ENCODE results near the gene ATP9B. TPM values are rescaled to one million over a fixed set of nuclear protein-coding genes. Genes with fewer than 3 reads are reported as not detected.

Gene ATP9B
- total RNA-seq, 2 donors from 2014 or later = 25.9 to 34.6 TPM

DNA sequence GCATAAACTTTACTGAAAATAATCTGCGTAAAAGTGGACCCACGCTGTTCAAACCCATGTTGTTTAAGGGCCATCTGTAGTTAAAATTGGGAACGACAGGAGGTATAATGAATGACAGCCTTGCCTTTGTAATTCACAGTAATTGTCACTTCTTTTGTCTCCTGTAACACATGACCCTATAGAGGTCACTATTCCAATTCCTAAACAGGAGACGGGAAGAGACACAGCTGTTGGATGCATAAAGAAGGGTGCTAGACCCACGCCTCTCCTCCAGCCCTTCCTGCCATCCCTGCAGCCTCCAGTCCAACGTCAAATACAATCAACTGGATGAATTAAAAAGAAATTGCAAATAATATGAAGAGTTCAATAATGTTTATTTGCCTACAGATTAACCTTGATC is 263.5 kb downstream of the ATP9B start:
- H3K9me3 Mint-ChIP-seq = peaks cover 0 to 4% of the 10 kb centered on the region in 2 donors
- no peak overlapping the region for H3K27ac Mint-ChIP-seq
- peaks cover 0 to 6% of the 10 kb centered on the region in 2 donors for H3K36me3 Mint-ChIP-seq
- no peak for ATAC-seq
- DNase-seq (ENCODE audit: low spot score in 2 of 2) = no peak

GRCh38 chr18:79333046-79333445 is 263.9 kb downstream of the ATP9B start:
- no peak for DNase-seq (ENCODE audit: low spot score in 2 of 2)
- Mint-ChIP-seq H3K36me3 (peaks cover 0 to 8% of the 10 kb centered on the region in 2 donors), H3K27ac (no peak overlapping the region), H3K9me3 (peaks cover 0 to 2% of the 10 kb centered on the region in 2 donors)
- no peak for ATAC-seq

- ATAC-seq = no peak
- Mint-ChIP-seq H3K36me3 (peaks cover 12 to 22% of the 10 kb centered on the region in 2 donors), H3K9me3 (peaks cover 7 to 8% of the 10 kb centered on the region in 2 donors), H3K27ac (no peak overlapping the region)
- no peak for DNase-seq (ENCODE audit: low spot score in 2 of 2)
Measured at GRCh38 chr18:79334496-79335233, 265.5 kb downstream of the ATP9B start.

DNA sequence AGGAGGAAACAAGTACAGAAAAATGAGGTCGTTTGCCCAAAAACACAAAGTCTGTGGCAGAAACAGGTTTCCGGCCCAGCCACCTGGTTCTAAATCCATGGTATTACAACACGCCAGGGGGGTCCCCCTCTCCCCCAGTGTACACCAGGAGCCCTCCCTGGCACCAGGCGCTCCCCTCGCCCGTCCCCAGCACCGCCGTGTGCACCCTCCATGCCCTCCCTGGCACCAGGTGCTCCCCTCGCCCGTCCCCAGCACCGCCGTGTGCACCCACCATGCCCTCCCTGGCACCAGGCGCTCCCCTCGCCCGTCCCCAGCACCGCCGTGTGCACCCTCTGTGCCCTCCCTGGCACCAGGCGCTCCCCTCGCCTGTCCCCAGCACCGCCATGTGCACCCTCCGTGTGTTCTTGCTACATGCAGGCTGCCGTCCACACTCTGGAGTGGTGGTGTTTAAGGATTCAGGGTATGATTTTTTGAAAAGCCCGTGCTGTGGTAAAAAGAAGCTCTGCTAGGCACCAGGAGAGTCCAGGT is 266.7 kb downstream of the ATP9B start:
- DNase-seq (ENCODE audit: low spot score in 2 of 2) = no peak
- ATAC-seq = no peak
- H3K36me3 Mint-ChIP-seq = peaks cover 12 to 18% of the 10 kb centered on the region in 2 donors
- peaks cover 7 to 8% of the 10 kb centered on the region in 2 donors for H3K9me3 Mint-ChIP-seq
- no peak overlapping the region for H3K27ac Mint-ChIP-seq

GRCh38 chr18:79336556-79337142 is 267.5 kb downstream of the ATP9B start:
- no peak for ATAC-seq
- peaks cover 7 to 8% of the 10 kb centered on the region in 2 donors for H3K9me3 Mint-ChIP-seq
- H3K36me3 Mint-ChIP-seq = peaks cover 12 to 18% of the 10 kb centered on the region in 2 donors

DNA sequence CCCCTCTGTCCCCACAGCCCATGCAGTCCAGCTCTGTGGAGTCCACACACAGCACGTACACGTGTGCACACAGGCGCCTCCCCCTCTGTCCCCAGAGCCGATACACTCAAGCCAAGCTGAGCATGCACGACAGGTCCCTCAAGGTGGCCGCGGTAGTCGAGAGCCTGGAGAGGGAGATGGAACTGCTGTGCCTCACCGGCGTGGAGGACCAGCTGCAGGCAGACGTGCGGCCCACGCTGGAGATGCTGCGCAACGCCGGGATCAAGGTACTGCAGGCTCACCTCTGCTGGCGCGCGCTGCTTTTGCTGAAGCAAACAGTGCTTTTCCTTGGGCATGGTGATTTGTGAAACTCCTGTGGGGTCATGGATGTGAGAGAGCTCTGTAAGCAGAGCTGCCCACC is 268.0 kb downstream of the ATP9B start:
- no peak for ATAC-seq
- DNase-seq (ENCODE audit: low spot score in 2 of 2) = no peak
- Mint-ChIP-seq H3K36me3 (peaks cover 12 to 18% of the 10 kb centered on the region in 2 donors), H3K9me3 (peaks cover 7 to 8% of the 10 kb centered on the region in 2 donors), H3K27ac (peak overlapping the region in 1 of 2 donors; percentile 68)

More at GRCh38 chr18:79336556-79337142, 267.5 kb downstream of the ATP9B start:
- no peak overlapping the region for H3K27ac Mint-ChIP-seq
- DNase-seq (ENCODE audit: low spot score in 2 of 2) = no peak

DNA sequence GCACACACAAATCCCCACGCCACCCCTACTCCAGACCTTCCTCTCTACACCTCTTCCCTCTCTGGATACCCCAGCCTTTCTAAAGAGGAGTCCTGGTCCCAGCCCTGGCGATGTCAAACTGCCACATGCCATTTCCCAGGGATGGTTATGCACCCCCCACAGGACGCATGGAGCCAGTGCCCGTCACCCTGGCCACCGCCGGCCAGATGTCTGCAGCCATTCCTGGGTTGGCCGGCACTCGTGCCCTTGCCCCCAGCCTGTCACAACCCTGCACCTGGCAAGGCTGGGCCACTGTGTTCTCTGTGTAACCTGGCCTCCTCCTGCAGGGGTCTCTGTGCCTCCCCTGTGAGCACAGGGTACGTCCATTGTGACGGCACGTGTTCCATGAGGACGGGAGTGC is 268.4 kb downstream of the ATP9B start:
- Mint-ChIP-seq H3K27ac (peak overlapping the region in 1 of 2 donors; percentile 53), H3K9me3 (peaks cover 7 to 8% of the 10 kb centered on the region in 2 donors), H3K36me3 (peaks cover 12 to 18% of the 10 kb centered on the region in 2 donors)
- DNase-seq (ENCODE audit: low spot score in 2 of 2) = no peak
- no peak for ATAC-seq

DNA sequence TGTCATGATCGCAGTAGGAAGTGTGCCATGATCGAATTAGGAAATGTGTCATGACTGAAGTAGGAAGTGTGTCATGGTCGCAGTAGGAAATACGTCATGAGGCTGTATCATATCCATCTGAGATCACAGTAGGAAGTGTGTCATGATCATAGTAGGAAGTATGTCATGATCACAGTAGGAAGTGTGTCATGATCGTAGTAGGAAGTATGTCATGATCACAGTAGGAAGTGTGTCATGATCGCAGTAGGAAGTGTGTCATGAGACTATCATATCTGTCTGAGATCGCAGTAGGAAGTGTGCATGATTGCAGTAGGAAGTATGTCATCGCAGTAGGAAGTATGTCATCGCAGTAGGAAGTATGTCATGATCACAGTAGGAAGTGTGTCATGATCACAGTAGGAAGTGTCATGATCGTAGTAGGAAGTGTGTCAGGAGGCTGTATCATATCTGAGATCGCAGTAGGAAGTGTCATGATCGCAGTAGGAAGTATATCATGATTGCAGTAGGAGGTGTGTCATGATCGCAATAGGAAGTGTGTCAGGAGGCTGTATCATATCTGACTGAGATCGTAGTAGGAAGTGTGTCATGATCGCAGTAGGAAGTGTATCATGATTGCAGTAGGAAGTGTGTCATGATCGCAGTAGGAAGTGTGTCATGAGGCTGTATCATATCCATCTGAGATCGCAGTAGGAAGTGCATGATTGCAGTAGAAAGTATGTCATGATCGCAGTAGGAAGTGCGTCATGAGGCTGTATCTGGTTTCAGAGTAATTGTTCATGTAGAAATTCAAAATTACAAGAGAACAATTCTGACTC is 270.1 kb downstream of the ATP9B start:
- Mint-ChIP-seq H3K36me3 (peaks cover 12 to 18% of the 10 kb centered on the region in 2 donors), H3K27ac (peak overlapping the region in 1 of 2 donors; percentile 1), H3K9me3 (peaks cover 7 to 8% of the 10 kb centered on the region in 2 donors)
- DNase-seq (ENCODE audit: low spot score in 2 of 2) = no peak
- ATAC-seq = no peak

GRCh38 chr18:79343567-79344207 is 274.5 kb downstream of the ATP9B start:
- Mint-ChIP-seq H3K27ac (no peak overlapping the region), H3K9me3 (peaks cover 7 to 8% of the 10 kb centered on the region in 2 donors), H3K36me3 (peaks cover 12 to 23% of the 10 kb centered on the region in 2 donors)
- DNase-seq (ENCODE audit: low spot score in 2 of 2) (no peak), ATAC-seq (no peak)

- peaks cover 2 to 3% of the 10 kb centered on the region in 2 donors for H3K9me3 Mint-ChIP-seq
- no peak overlapping the region for H3K27ac Mint-ChIP-seq
- DNase-seq (ENCODE audit: low spot score in 2 of 2) (no peak), ATAC-seq (no peak)
- H3K36me3 Mint-ChIP-seq = peaks cover 7 to 18% of the 10 kb centered on the region in 2 donors
Measured at GRCh38 chr18:79344208-79344581, 275.0 kb downstream of the ATP9B start.

DNA sequence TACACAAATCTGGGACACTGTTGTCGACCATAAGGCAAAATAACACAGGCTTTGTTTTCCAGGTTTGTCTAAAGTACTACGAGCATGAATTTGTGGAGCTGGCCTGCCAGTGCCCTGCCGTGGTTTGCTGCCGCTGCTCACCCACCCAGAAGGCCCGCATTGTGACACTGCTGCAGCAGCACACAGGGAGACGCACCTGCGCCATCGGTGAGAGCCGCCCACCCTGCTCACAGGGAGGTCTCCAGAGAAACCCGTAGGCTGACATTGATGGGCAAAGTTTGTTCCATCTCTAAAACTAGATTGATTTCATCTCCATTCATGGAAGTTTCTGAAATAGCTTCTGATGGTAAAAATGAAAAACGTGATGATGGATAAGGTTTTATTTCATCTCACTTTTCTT is 276.2 kb downstream of the ATP9B start:
- no peak overlapping the region for H3K27ac Mint-ChIP-seq
- no peaks in the 10 kb centered on the region for H3K9me3 Mint-ChIP-seq
- no peak for DNase-seq (ENCODE audit: low spot score in 2 of 2)
- H3K36me3 Mint-ChIP-seq = peaks cover 5 to 15% of the 10 kb centered on the region in 2 donors
- ATAC-seq = no peak

DNA sequence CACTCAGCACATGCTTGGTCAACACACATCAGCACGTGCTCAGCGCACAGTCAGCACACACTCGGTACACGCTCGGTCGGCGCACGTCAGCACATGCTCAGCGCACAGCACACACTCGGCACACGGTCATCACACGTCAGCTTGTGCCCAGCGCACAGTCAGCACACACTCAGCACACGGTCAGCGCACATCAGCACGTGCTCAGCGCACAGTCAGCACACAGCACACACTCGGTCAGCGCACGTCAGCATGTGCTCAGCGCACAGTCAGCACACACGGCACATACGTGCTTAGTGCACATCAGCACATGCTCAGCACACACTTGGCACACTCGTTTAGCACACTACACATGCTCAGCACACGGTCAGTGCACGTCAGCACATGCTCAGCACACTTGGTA is 276.8 kb downstream of the ATP9B start:
- no peak overlapping the region for H3K27ac Mint-ChIP-seq

DNA sequence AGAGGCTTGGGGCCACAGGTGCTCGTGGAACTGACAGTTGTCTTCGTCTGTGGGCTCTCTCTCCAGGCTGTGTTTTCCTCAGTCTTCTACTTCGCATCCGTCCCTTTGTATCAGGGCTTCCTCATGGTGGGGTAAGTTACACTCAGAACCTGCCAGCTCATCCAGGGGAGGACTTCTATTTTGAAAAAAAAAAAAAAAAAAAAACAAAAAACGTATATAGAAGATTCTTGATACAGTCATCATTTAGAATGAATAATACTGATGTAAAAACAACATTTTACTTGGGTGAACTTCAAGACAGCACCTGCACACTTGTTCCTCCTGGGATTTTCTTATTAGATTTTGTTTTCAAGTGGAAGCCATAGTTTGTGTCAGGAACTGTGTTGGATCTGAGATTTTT is 278.9 kb downstream of the ATP9B start:
- no peak for DNase-seq (ENCODE audit: low spot score in 2 of 2)
- no peaks in the 10 kb centered on the region for H3K9me3 Mint-ChIP-seq
- no peak for ATAC-seq
- peak overlapping the region in 1 of 2 donors; percentile 39 for H3K27ac Mint-ChIP-seq
- peaks cover 5 to 15% of the 10 kb centered on the region in 2 donors for H3K36me3 Mint-ChIP-seq

More for the DNA sequence above, 276.8 kb downstream of the ATP9B start:
- peaks cover 5 to 15% of the 10 kb centered on the region in 2 donors for H3K36me3 Mint-ChIP-seq
- DNase-seq (ENCODE audit: low spot score in 2 of 2) = no peak
- no peak for ATAC-seq
- no peaks in the 10 kb centered on the region for H3K9me3 Mint-ChIP-seq

DNA sequence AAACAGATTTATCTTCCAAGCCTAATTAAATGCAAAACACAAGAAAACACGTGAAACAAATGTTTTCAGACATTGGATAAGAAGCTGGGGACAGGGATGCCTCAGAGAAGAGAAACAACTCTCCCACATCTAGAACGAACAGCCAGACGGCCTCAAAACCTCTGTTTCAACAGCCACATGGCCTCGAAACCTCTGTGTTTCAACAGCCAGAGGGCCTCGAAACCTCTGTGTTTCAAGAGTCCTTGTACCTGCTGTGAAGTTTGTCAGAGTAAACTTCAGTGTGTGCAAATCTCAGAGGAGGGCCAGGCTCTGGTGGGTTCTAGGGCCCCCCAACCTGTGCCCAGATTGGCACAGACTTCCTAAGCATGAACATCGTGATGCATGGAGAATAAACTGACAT is 283.2 kb downstream of the ATP9B start:
- DNase-seq (ENCODE audit: low spot score in 2 of 2) (no peak), ATAC-seq (no peak)
- no peaks in the 10 kb centered on the region for H3K36me3 Mint-ChIP-seq
- no peaks in the 10 kb centered on the region for H3K9me3 Mint-ChIP-seq
- H3K27ac Mint-ChIP-seq = no peak overlapping the region

DNA sequence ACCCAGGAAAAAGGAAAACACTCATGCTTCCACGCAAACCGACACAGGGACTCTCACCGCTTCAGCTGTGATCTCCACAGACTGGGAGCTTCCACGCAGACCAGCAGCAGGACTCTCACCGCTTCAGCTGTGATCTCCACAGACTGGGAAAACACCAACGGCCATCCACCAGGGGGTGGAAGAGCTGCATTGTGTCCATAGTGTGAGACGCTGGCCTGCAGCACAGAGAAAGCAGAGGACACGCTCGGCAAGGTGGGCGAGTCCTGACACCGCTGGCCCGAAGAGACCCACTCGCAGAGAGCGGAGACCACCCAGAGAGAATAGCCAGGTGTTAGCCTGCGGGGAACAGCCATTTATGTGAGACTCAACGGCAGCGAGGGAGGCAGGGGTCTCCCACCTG is 284.1 kb downstream of the ATP9B start:
- no peaks in the 10 kb centered on the region for H3K36me3 Mint-ChIP-seq
- ATAC-seq = no peak
- H3K9me3 Mint-ChIP-seq = no peaks in the 10 kb centered on the region
- H3K27ac Mint-ChIP-seq = peak overlapping the region in 1 of 2 donors; percentile 39
- DNase-seq (ENCODE audit: low spot score in 2 of 2) = no peak

GRCh38 chr18:79354350-79354749 is 285.2 kb downstream of the ATP9B start:
- Mint-ChIP-seq H3K36me3 (no peaks in the 10 kb centered on the region), H3K27ac (no peak overlapping the region), H3K9me3 (no peaks in the 10 kb centered on the region)
- DNase-seq (ENCODE audit: low spot score in 2 of 2) (no peak), ATAC-seq (no peak)

All from activated naive CD4-positive, alpha-beta T cell treated with anti-CD3 and anti-CD28 coated beads, Interleukin-2, amount 50 U/mL, for 72 hours (primary cell).